Colon (tissue), 2 donors: ENCODE results near the gene ZNF407.
"Not testable (repeated sequence)": the region's sequence is repeated elsewhere in the genome, so short reads cannot be mapped to it uniquely, and the experiment has no call there.

ENCODE experiments used
- FAIRE-seq: peaks from 2 replicates; lab custom pipeline; 2012; peaks lifted over from hg19 to GRCh38; lab: Jason Lieb, UNC
- donor health status: control.
- donor health status: control.

Gene ZNF407

DNA sequence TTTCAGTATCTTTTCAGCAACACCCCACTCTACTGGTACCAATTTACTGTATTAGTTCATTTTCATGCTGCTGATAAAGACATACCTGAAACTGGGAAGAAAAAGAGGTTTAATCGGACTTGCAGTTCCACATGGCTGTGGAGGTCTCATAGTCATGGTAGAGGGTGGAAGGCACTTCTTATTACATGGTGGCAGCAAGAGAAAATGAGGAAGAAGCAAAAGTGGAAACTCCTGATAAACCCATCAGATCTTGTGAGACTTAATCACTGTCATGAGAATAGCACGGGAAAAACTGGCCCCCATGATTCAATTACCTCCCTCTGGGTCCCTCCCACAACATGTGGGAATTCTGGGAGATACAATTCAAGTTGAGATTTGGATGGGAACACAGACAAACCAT, 374.1 kb downstream of the ZNF407 start:
- FAIRE-seq = not testable (repeated sequence)

- FAIRE-seq = no peak
Observed at GRCh38 chr18:74972354-74972753, 374.7 kb downstream of the ZNF407 start.

DNA sequence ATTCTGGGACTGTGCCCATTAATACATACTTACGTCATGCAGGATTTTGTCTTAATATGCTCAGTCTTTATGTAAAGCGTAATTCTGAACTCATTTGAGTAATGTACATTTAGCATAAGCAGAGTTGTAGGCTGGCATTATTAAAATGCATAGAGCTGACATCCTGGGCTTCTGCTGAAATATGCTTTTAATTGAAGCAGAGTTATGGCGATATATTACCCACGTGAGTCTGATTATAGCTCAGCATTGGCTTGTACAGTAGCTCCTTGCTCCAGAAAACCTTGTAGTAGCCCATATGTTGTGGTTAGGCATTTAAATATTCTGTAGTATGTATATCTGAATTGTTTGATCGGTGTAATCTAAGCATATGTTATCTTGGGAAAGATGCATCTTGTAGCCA, 377.3 kb downstream of the ZNF407 start:
- no peak for FAIRE-seq

DNA sequence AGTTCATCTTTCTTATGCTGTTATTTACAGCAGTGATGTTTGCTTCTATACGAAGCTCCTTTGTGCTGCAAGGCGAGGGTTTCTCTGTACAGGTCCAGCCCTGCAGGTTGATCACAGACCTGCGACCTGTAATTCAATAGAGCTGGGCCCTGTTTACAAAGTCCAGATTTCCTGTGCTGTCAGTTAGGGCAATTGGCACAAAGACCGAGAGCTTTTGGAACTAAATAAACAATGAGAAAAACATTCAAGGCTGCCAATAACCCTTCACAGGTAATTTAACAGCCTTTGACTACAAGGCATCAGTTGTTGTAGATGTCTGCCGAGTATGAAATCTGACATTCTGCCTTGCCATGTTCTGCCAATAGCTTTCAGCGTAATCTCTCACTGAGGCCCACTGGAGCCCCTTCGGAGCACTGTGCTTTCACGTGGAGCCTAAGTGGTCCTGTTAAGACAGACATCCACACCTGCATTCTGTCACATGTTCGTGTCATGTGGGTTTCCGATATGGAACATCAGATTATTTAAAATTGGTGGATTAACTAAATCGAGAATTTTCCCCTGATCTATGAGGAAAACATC, 378.8 kb downstream of the ZNF407 start:
- no peak for FAIRE-seq

GRCh38 chr18:74977041-74977440, 379.4 kb downstream of the ZNF407 start:
- no peak for FAIRE-seq

DNA sequence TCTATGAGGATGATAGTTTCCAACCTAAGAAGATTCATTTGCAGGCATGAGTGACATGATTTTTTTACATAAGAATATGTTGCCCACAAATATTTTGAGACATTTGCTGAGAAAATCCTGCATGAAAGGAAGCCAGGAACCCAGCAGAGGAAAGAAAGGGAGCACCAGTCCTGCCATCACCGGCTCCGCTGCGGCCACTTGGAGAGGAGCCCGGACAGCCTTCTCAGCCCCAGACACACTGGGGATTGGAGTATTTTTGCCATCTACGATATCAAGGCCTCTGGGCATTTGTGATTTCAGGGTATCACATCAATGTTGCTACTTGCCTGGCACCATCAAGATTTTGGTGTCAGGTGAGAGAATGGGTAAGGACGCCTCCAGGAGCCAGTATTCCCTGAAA, 383.0 kb downstream of the ZNF407 start:
- FAIRE-seq = no peak

DNA sequence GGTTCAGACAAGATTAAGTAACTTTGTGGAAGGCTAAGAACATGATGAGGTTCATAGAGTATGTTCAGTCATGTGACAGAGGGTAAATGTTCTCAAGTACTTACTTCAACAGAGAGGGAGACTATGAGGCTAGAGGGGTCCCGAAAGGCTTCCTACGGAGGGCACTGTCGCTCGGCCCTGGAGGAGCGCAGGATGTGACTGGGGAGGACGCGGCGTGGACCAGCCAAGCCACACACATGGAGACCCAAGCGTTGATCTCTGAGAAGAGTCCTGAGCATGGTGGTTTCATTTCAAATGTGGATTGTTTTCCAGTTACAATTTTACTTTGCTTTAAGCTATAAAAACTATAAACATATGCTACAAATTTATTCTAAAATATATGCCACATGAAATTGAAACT, 383.8 kb downstream of the ZNF407 start:
- FAIRE-seq = no peak

GRCh38 chr18:74982946-74983635, 385.4 kb downstream of the ZNF407 start:
- FAIRE-seq = no peak

DNA sequence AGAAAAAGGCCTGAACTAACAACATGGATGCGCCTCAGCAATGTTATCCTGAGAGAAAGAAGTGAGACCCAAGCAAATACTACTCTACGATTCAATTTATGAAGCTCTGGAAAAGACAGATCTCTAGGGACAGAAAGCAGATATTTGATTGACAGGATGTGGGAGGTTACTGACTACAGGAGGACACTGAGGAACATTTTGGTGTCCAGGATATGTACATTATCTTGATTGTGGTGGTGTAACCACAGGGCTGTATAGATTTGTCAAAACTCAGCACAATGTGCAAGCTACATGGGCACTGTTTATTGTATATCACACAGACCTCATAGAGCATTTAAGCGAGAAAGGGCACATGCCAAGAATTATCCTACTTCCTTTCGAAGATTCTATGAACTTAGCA, 391.5 kb downstream of the ZNF407 start:
- no peak for FAIRE-seq

- no peak for FAIRE-seq
Observed at GRCh38 chr18:74990563-74991081, 393.0 kb downstream of the ZNF407 start.

DNA sequence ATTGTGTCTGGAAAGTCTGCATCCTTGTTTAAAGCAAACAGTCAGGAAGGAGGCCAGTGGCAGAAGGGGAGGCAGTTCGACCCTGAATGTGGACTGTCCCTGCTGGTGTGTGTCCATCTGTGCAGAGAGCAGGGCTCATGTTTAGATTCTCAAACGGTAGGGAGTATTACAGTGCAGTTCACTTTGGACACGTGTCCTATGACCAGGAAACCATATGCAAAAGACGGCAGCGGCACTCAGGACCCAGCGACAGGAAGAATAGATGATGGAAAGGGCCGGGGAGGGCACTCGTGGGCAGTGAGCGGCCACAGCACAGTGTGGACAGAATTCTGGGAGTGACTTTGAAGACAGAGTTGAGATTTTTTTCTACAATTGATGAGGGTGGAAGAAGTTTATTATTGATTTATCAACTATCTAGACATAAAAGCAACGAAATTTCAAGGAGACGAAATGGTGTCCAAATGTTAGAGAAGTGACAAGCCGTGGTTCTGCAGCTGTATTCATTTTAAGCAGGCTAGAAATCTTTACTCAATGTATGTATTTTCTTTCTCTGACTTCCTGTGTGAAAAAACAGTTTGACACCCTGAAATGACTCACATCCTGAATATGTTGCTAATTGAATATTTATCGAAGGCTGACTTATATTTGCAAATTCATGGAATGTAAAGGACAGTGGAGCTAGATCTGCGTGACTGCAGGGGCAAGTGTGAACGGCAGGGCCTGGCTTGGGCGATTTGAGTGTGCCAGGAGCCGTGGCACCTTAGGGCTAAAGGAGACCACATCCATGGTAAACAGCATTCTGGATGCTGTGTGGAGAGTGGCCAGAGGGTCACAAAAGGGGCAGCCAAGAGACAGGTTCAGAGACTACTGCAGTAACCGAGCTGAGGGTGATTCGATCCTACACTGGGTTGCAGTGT, 397.1 kb downstream of the ZNF407 start:
- no peak for FAIRE-seq

DNA sequence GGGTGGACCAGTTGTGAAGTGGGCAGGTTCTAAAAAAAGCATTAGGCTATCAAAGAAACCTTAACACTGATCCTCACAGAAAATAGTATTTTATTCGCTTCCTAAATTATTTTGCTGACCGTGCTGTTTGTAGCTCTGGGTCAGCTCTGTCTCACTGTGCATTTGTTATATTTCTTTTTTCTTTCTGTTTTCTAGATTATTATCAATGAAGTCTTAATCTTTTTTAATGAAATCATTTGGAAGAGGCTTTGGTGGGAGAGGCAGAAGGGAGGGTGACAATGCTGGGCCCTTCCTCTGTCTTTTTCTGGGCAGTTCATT, 397.7 kb downstream of the ZNF407 start:
- no peak for FAIRE-seq

- no peak for FAIRE-seq
Observed at GRCh38 chr18:74996055-74996454, 398.4 kb downstream of the ZNF407 start.

GRCh38 chr18:74996996-74997395, 399.3 kb downstream of the ZNF407 start:
- no peak for FAIRE-seq

DNA sequence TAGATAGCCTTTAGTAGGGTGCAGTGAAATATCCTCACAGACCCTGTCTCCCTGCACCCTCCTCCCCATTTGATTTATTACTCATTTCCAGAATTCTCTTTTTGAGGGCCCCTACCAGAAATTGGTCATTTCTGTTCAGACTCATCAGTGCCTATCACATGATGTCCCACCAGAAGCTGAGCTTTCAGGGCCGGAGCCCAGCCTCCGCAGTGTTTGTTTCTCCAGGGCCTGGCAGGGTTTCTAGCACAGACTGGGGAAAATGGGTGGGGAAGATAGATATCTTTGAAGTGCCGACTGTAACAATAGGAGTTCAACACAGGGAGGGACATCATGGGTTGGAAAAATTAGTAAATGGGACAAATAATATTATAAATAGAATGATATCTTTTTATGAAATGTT, 403.2 kb downstream of the ZNF407 start:
- no peak for FAIRE-seq

DNA sequence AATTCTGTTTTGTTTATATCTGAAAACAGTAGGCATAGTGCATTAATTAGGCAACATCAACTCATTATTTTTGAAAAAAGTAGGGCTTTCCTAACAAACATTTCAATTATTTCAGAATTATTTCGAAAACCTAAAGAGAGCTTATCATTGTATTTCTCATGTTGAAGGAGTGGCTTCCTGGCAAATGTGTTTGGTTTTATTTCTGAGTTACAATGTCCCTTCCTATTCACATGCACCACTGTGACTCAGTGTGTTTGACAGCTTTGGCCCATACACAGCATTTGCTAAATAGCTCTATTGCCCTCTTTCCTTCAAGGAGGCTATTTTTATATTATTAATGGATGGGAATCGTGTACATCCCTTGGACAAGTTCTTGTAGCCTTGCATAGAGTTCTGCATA, 405.4 kb downstream of the ZNF407 start:
- no peak for FAIRE-seq

- FAIRE-seq = no peak
Observed at GRCh38 chr18:75003764-75004690, 406.4 kb downstream of the ZNF407 start.

GRCh38 chr18:75005626-75006025, 408.0 kb downstream of the ZNF407 start:
- FAIRE-seq = no peak

DNA sequence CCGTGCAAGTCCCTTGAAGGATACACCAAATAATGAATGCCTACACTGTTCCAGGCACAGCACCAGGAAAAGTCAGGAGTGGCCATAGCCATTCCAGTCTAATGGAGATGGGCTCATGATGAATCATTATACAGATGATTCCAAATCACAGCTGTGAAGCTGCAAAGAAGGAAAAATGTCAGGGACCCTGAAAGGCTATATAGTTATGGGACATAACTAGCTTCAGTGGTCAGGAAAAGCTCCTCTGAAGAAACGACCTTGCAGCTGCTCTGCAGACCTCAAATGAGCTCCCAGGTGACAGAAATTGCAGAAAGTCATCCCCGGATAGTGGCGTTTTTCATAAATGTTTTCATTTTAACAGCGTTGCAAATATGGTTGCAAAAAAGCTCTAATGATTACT, 410.5 kb downstream of the ZNF407 start:
- FAIRE-seq = no peak

DNA sequence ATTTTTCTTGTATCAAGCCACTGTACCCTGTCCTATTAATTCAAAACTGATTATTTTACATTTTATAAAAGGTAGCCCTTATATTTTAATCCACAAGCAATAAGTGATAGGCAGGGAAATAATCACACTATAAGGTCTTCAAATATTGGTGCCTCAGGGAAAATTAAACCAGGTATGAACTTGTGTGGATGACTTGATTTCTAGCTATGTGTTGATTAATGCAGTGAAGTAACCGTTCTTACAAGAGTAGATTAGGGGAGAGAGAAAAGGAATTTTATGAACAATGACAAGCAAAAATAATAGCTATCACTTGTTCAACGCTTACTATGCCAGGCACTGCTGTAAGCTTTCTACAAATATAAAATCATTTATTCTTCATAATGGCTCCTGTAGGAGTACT, 411.6 kb downstream of the ZNF407 start:
- FAIRE-seq = no peak

DNA sequence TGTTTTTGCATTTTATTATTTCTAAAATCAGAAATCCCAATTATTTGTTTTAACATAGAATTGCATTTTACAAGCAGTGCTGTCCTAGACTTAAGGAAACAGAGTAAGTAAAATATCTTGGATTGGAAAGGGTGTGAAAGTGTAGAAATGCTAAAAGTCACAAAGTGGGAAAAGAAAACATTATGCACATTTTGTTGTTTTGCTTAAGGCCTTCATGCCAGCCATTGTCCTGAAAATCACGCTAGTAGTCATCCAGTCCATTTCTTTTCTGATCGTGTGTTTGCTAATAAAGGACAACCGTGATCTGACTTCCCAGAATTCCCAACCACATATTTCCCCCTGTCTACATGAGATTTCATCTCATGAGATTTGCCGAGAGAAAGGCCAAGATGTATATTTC, 412.2 kb downstream of the ZNF407 start:
- no peak for FAIRE-seq

DNA sequence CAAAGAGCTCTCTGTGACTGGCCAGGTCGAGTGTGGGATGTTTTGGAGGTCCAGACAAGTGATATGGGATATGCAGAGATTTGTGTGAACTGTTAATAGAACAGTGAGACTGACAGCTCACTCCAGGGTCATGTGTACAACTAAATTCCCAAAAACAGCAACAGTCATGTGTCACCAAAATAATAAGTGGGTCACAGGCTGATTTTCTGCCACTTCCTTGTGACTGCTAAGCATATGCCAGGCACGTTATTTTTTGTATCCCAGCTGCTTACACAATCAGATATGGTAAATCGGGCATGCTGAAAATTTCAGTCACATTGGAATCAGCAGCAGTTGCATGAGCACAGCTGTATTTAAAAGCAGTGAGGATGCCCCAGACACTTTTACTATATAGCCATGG, 412.6 kb downstream of the ZNF407 start:
- FAIRE-seq = no peak
